SJSA1 (cell line): ENCODE results near the gene EDAR. TPM values are rescaled to one million over a fixed set of nuclear protein-coding genes. Genes with fewer than 3 reads are reported as not detected.

Experiments used
- DNase-seq, 2 experiments: peaks; one replicate each; pipeline ENCODE4 v3.0.0-alpha.2; 2015 to 2020; ENCODE audit warnings: low spot score in 2 of 2, low read depth in 1 of 2
- H3K27ac ChIP-seq: fragments of 250-450 bp; sonication (Bioruptor Pico); 2 replicates; pipeline ENCODE4 v1.5.1; 2020; ENCODE audit warnings: mild to moderate bottlenecking, moderate library complexity
- H3K27me3 ChIP-seq: fragments of 250-450 bp; sonication (Bioruptor Pico); replicated peaks from 2 replicates; pipeline ENCODE4 v1.5.1; 2020; ENCODE audit warnings: mild to moderate bottlenecking, moderate library complexity
- H3K36me3 ChIP-seq: fragments of 250-450 bp; sonication (Bioruptor Pico); 2 replicates; pipeline ENCODE4 v1.5.1; 2020; ENCODE audit warnings: mild to moderate bottlenecking
- H3K4me1 ChIP-seq: fragments of 250-450 bp; sonication (Bioruptor Pico); replicated peaks from 2 replicates; pipeline ENCODE4 v1.6.1; 2021; ENCODE audit warnings: mild to moderate bottlenecking
- H3K4me3 ChIP-seq: fragments of 250-450 bp; sonication (Bioruptor Pico); 2 replicates; pipeline ENCODE4 v1.5.1; 2020; ENCODE audit warnings: mild to moderate bottlenecking
- H3K9me3 ChIP-seq: fragments of 250-450 bp; sonication (Bioruptor Pico); replicated peaks from 2 replicates; pipeline ENCODE4 v1.5.1; 2020; ENCODE audit warnings: mild to moderate bottlenecking
- total RNA-seq: library from RNA; depleted of rRNA; stranded (reverse); fragments of >200 nt; shearing (Covaris generic); gene quantifications from 2 replicates; pipeline ENCODE4 v1.2.3, GENCODE V29; 2014

Gene EDAR
- total RNA-seq, 1 experiment from 2014 or later, result not detected

- Histone ChIP-seq H3K27ac (no peak overlapping the region), H3K9me3 (no peaks in the 10 kb centered on the region; the same call in 1 of the 2 replicates)
Measured at GRCh38 chr2:108918941-108919341, 70.1 kb downstream of the EDAR start.

GRCh38 chr2:108918156-108918874, 70.7 kb downstream of the EDAR start:
- Histone ChIP-seq H3K27me3 (peaks cover 6% of the 10 kb centered on the region), H3K9me3 (no peaks in the 10 kb centered on the region; the same call in 1 of the 2 replicates), H3K27ac (no peak overlapping the region), H3K36me3 (no peaks in the 10 kb centered on the region), H3K4me1 (0 out of 2 replicates have a peak, but pooled peaks cover 4% of the 10 kb centered on the region), H3K4me3 (no peak overlapping the region)
- DNase-seq, result peak in 1 of 2 experiments; percentile 30

More at GRCh38 chr2:108918941-108919341, 70.1 kb downstream of the EDAR start:
- H3K27me3 ChIP-seq, result peaks cover 6% of the 10 kb centered on the region
- no peak overlapping the region for H3K4me3 ChIP-seq
- no peaks in the 10 kb centered on the region for H3K36me3 ChIP-seq
- DNase-seq, result peak in 1 of 2 experiments; percentile 29
- H3K4me1 ChIP-seq, result 0 out of 2 replicates have a peak, but pooled peaks cover 4% of the 10 kb centered on the region

- H3K27me3 ChIP-seq, result peaks cover 3% of the 10 kb centered on the region; the same call in 1 of the 2 replicates
- H3K4me1 ChIP-seq, result 0 out of 2 replicates have a peak, but pooled peaks cover 4% of the 10 kb centered on the region
- DNase-seq, result no peak
- H3K9me3 ChIP-seq, result no peaks in the 10 kb centered on the region; the same call in 1 of the 2 replicates
- H3K27ac ChIP-seq, result no peak overlapping the region
- no peak overlapping the region for H3K4me3 ChIP-seq
- H3K36me3 ChIP-seq, result no peaks in the 10 kb centered on the region
Measured at GRCh38 chr2:108917526-108917925, 71.5 kb downstream of the EDAR start.

- Histone ChIP-seq H3K4me1 (0 out of 2 replicates have a peak, but pooled peaks cover 4% of the 10 kb centered on the region), H3K36me3 (no peaks in the 10 kb centered on the region), H3K27ac (no peak overlapping the region), H3K27me3 (peaks cover 3% of the 10 kb centered on the region; the same call in 1 of the 2 replicates), H3K9me3 (no peaks in the 10 kb centered on the region; the same call in 1 of the 2 replicates), H3K4me3 (no peak overlapping the region)
- peak in 1 of 2 experiments; percentile 41 for DNase-seq
Measured at GRCh38 chr2:108916796-108917421, 72.1 kb downstream of the EDAR start.

GRCh38 chr2:108916122-108916795, 72.8 kb downstream of the EDAR start:
- H3K4me3 ChIP-seq, result no peak overlapping the region
- 0 out of 2 replicates have a peak, but pooled peaks cover 4% of the 10 kb centered on the region for H3K4me1 ChIP-seq
- DNase-seq, result peak in 1 of 2 experiments; percentile 28
- H3K27me3 ChIP-seq, result peaks cover 3% of the 10 kb centered on the region; the same call in 1 of the 2 replicates
- H3K36me3 ChIP-seq, result no peaks in the 10 kb centered on the region
- H3K27ac ChIP-seq, result no peak overlapping the region
- H3K9me3 ChIP-seq, result no peaks in the 10 kb centered on the region; the same call in 1 of the 2 replicates

GRCh38 chr2:108912629-108912902, 76.5 kb downstream of the EDAR start:
- Histone ChIP-seq H3K9me3 (no peaks in the 10 kb centered on the region; the same call in 1 of the 2 replicates), H3K36me3 (no peaks in the 10 kb centered on the region), H3K4me1 (0 out of 2 replicates have a peak, but pooled peaks cover 4% of the 10 kb centered on the region), H3K27me3 (peaks cover 4% of the 10 kb centered on the region; the same call in 1 of the 2 replicates), H3K27ac (no peak overlapping the region), H3K4me3 (no peak overlapping the region)
- no peak for DNase-seq

GRCh38 chr2:108911807-108912628, 77.0 kb downstream of the EDAR start:
- no peaks in the 10 kb centered on the region for H3K4me1 ChIP-seq
- no peak overlapping the region for H3K27ac ChIP-seq
- DNase-seq, result peak in 1 of 2 experiments; percentile 35
- no peaks in the 10 kb centered on the region for H3K9me3 ChIP-seq
- 0 out of 2 replicates have a peak, but pooled peaks cover 6% of the 10 kb centered on the region for H3K27me3 ChIP-seq
- H3K36me3 ChIP-seq, result no peaks in the 10 kb centered on the region
- no peak overlapping the region for H3K4me3 ChIP-seq

GRCh38 chr2:108911401-108911800, 77.6 kb downstream of the EDAR start:
- no peak overlapping the region for H3K4me3 ChIP-seq

GRCh38 chr2:108910541-108911396, 78.3 kb downstream of the EDAR start:
- Histone ChIP-seq H3K27ac (no peak overlapping the region), H3K4me3 (no peak overlapping the region), H3K27me3 (peaks cover 6% of the 10 kb centered on the region; the same call in 1 of the 2 replicates)

More at GRCh38 chr2:108911401-108911800, 77.6 kb downstream of the EDAR start:
- no peaks in the 10 kb centered on the region for H3K4me1 ChIP-seq
- DNase-seq, result peak in 1 of 2 experiments; percentile 14
- H3K36me3 ChIP-seq, result no peaks in the 10 kb centered on the region
- H3K27ac ChIP-seq, result no peak overlapping the region
- H3K9me3 ChIP-seq, result no peaks in the 10 kb centered on the region
- peaks cover 6% of the 10 kb centered on the region; the same call in 1 of the 2 replicates for H3K27me3 ChIP-seq

GRCh38 chr2:108910011-108910431, 79.0 kb downstream of the EDAR start:
- no peaks in the 10 kb centered on the region for H3K4me1 ChIP-seq
- H3K9me3 ChIP-seq, result no peaks in the 10 kb centered on the region
- H3K36me3 ChIP-seq, result no peaks in the 10 kb centered on the region
- no peak for DNase-seq
- H3K27ac ChIP-seq, result no peak overlapping the region
- no peak overlapping the region for H3K4me3 ChIP-seq
- H3K27me3 ChIP-seq, result peaks cover 6% of the 10 kb centered on the region; the same call in 1 of the 2 replicates

More at GRCh38 chr2:108910541-108911396, 78.3 kb downstream of the EDAR start:
- peak in 1 of 2 experiments; percentile 34 for DNase-seq
- Histone ChIP-seq H3K4me1 (no peaks in the 10 kb centered on the region), H3K9me3 (no peaks in the 10 kb centered on the region), H3K36me3 (no peaks in the 10 kb centered on the region)

GRCh38 chr2:108909275-108909823, 79.7 kb downstream of the EDAR start:
- H3K27ac ChIP-seq, result no peak overlapping the region

GRCh38 chr2:108908713-108909070, 80.3 kb downstream of the EDAR start:
- H3K4me1 ChIP-seq, result no peaks in the 10 kb centered on the region
- DNase-seq, result no peak
- H3K9me3 ChIP-seq, result no peaks in the 10 kb centered on the region

More at GRCh38 chr2:108909275-108909823, 79.7 kb downstream of the EDAR start:
- H3K27me3 ChIP-seq, result peaks cover 6% of the 10 kb centered on the region; the same call in 1 of the 2 replicates
- no peaks in the 10 kb centered on the region for H3K9me3 ChIP-seq
- H3K36me3 ChIP-seq, result no peaks in the 10 kb centered on the region
- no peak overlapping the region for H3K4me3 ChIP-seq
- H3K4me1 ChIP-seq, result no peaks in the 10 kb centered on the region
- no peak for DNase-seq

More at GRCh38 chr2:108908713-108909070, 80.3 kb downstream of the EDAR start:
- peaks cover 6% of the 10 kb centered on the region; the same call in 1 of the 2 replicates for H3K27me3 ChIP-seq
- no peak overlapping the region for H3K27ac ChIP-seq
- no peak overlapping the region for H3K4me3 ChIP-seq
- H3K36me3 ChIP-seq, result no peaks in the 10 kb centered on the region
